K562 treated with DMSO at 1 percent for 4 hours (cell line): ENCODE results near the gene NAA80. TPM values are rescaled to one million over a fixed set of nuclear protein-coding genes. Genes with fewer than 3 reads are reported as not detected.

Source experiments
- total RNA-seq: library from RNA; unstranded; fragments of 300-600 nt; gene quantifications from 2 replicates; pipeline ENCODE4 v1.2.3, GENCODE V29; 2022; ENCODE audit not compliant: insufficient read depth

The NAA80 gene, protein sequence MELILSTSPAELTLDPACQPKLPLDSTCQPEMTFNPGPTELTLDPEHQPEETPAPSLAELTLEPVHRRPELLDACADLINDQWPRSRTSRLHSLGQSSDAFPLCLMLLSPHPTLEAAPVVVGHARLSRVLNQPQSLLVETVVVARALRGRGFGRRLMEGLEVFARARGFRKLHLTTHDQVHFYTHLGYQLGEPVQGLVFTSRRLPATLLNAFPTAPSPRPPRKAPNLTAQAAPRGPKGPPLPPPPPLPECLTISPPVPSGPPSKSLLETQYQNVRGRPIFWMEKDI
- total RNA-seq: 9.2 and 10.6 TPM in 2 replicates

DNA sequence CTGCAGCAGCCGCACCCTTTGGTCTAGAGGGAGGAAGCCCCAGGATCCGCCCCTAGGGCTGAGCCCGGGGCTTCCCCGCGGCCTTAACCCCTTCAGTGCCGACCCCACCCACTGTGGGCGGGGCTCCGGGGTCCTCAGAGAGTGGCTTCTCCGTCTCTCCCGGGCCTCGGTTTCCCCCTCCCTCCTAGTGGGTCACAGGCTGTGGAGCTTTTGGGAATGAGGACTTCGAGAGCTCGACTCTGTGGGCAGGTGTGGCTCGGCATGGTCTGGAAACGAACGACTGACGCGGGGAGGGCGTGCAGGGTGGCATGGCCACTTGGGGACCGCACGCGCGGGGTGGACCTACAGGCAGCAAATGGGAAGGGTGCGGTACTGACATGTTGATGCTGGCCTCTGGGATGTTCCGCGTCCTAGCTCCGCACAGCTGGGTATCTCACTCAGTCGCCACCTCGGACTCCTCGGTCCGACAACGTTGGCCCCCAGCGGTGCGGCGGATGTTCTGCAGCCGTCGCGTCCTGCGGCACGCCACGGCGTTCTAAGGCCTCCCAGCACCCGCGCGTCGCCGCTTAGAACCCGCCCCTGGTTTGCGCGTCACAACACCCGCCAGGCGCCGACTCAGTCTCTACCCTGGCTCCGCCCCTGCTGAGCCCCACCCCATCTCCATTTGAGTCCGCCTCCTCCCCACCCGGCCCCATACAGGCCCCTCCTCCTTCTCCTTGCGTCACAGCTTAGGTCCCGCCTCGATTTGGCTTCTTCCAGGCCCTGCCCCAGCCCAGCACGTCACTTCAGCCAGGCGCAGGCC, at the start of gene NAA80, which contains the start of gene HYAL3:
Gene NAA80, minus strand, starts transcription at position 570 of the 802 bp plus-strand sequence. CDS start 1,942 bp downstream, outside the sequence.
Gene HYAL3, minus strand, starts transcription at position 570 of the 802 bp plus-strand sequence. CDS start 3,803 bp downstream, outside the sequence.

DNA sequence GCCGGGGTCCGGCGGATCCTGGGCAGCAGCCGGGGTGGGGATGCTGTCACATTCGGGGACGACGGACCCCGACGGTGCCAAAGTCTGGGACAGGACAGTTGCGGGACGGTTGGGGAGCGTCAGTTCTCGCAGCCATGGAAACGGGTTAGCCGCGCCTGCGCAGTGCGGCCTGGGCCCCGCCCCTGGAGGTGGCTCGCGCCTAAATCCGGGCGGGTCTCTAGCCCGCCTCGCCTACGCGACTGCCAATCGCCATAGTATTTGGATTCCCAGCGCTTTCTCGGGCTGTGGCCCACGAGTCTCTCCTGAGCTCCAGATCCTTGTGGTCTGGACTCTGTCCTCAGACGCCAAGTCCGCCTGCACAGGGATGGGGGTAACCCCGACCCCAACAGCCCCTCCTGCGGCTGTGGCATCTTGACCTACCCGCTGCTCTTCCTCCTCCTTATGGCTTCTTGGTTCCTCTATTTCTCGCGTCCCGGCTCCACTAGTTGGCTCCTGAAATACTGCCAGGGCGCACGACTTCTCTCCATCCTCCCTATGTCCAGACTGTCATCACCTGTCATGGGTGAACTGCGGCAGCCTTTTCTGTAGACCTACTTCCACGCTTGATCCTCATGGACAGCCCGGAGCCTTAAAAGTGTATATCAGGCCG, 46.5 kb upstream of the NAA80 start, which contains the start of gene ZMYND10:
Gene ZMYND10, minus strand, starts transcription at position 147 of the 649 bp plus-strand sequence. CDS start 153 bp downstream, outside the sequence.

DNA sequence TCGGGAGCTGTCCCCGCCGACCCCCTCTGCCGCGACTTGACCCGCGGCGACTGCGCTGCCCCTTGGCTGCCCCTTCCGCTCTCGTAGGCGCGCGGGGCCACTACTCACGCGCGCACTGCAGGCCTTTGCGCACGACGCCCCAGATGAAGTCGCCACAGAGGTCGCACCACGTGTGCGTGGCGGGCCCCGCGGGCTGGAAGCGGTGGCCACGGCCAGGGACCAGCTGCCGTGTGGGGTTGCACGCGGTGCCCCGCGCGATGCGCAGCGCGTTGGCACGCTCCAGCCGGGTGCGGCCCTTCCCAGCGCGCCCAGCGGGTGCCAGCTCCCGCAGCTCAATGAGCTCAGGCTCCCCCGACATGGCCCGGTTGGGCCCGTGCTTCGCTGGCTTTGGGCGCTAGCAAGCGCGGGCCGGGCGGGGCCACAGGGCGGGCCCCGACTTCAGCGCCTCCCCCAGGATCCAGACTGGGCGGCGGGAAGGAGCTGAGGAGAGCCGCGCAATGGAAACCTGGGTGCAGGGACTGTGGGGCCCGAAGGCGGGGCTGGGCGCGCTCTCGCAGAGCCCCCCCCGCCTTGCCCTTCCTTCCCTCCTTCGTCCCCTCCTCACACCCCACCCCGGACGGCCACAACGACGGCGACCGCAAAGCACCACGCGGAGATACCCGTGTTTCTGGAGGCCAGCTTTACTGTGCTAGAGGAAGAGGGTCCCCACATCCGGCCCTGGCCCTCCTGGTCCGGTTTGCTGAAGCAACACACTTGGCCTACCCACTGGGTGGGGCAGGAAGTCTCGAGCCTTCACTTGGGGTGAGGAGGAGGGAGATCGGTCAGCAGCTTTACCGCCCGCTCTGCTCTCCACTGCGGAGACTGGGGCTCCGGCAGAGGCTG, 41.5 kb upstream of the NAA80 start, which contains the start of gene RASSF1:
Gene RASSF1, minus strand, starts transcription at position 389 of the 882 bp plus-strand sequence. Its CDS starts 31 bp downstream, at position 358.

DNA sequence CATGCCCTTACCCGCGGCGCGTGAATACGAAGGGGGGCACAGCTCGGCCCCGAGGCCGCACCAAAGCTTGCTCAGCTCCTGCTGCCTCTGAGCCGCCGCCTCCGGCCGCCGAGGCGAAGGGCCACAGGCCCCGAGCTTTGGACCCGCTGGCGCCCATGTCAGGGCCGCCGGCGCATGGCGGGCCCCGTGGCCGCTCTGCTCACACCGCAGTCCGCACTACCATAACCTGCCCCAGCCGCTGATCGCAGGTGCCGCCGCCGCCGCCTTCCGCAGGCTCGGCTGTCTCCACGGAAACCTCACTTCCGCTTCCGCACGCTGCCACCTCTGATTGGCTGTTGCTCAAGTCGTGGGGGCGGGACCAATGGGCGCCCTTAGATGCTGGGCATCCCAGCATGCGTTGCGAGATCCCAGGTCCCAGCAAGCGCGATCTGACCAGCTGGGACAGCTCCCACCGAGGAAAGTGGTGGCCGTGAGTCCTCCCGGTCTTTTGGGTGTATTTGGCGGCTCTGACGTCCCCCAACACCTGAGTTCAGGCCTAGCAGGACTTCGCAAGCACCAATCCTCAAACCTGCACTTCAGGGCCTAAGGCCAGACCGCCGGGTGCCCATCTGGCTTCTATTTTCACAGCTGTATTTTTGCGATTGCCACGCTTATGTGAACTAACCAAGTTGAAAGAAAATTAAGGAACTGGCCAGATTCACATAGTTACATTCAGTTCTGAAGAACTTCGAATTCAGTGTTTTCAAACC, 28.9 kb upstream of the NAA80 start, which contains the start of gene TUSC2:
Gene TUSC2, minus strand, starts transcription at position 281 of the 749 bp plus-strand sequence. Its CDS starts 124 bp downstream, at position 157.

GRCh38 chr3:50322386-50323091, 23.3 kb upstream of the NAA80 start, which contains the start of gene HYAL2:
Gene HYAL2, minus strand, starts transcription at chr3:50322745. Its CDS starts 2,256 bp downstream, at chr3:50320489.

DNA sequence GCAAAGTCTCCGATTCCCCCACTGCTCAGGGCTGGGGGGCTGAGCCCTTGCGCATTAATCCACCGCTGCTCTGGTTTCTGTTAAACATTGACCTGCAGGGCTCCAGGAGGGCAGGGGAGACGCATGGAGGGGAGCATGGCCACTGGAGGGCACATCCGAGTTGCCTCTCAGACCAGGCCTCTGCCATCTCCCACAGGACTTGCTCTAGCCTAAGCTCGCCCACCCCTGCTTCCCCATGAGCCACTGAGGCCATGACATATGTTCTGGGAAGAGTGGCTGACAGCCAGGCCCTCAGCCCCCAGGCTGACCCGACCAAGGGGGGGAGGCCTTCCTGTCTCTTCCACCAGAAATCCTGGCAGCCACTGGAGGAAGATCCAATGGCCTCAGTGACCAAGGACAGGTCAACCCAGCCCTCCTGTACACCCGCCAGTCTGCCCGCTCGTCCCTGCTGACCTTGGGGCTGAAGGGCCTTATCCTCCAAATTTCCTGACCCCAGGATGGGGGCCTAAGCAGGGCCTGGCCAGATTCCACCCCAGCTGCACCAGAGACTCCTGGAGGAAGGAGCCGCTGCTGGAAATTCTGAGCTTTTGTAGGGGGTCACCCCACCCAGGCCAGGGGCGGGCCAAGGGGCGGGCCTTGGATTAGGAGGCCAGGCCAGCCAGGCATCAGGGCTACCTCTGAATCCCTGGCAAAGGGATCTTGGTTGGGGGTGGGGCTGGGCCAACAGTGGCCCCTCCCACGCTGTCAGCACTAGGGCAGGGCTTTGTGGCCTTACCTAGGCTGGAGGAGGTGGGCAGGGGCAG, 4.0 kb upstream of the NAA80 start, which contains the start of gene HYAL1:
Gene HYAL1, minus strand, starts transcription at position 562 of the 803 bp plus-strand sequence. CDS start 618 bp downstream, outside the sequence.

GRCh38 chr3:50292159-50293078, 6.8 kb downstream of the NAA80 start, which contains the start of gene IFRD2:
Gene IFRD2, minus strand, starts transcription at chr3:50292429. Its CDS starts 155 bp downstream, at chr3:50292274.

GRCh38 chr3:50278880-50279224, 20.4 kb downstream of the NAA80 start, which contains the start of gene LSMEM2:
Gene LSMEM2, plus strand, starts transcription at chr3:50279087. Its CDS starts 27 bp downstream, at chr3:50279114.

DNA sequence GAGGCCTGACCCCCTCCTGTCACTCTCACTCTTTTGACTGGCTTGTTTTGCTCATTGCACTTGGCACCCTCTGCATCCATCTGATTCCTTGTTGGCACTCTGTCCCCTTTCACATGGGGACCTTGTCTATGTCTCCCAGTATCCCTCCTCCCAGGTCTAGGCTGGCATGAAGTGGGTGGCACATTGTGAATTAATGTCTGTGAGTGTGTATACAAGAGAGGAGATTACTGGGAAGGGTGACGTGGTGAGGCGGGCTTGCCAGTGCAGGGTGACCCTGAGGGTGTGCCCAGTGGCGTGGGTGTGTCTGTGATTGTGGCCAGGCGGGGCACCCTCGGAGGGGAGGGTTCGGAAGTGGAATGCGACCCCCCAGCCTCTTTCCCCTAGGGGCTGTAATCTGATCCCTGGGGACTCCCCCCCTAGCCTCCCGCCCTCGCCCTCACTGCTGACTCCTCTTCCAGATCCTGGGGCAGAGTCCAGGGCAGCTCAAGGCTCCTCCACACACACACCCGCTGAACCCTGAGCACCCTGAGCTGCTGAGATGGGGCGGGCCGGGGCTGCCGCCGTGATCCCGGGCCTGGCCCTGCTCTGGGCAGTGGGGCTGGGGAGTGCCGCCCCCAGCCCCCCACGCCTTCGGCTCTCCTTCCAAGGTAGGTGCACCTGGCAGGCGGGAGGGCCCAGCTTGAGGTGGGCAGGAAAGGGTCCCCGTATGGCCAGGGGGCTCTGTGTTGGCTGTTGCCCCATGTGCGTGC, 30.3 kb downstream of the NAA80 start, which contains the start of gene SEMA3B:
Gene SEMA3B, plus strand, starts transcription at position 445 of the 749 bp plus-strand sequence. Its CDS starts 94 bp downstream, at position 539.

Other genes starting within 250 kb of the NAA80 start
- 38.5 and 47.1 TPM in 2 replicates for gene RBM5, start 210.5 kb downstream of the NAA80 start, total RNA-seq
- 2.4 and 3.7 TPM in 2 replicates for gene SEMA3F, start 144.1 kb downstream of the NAA80 start, total RNA-seq
- gene GNAT1, start 107.8 kb downstream of the NAA80 start, total RNA-seq: not detected in 2 replicates
- gene SLC38A3, start 94.1 kb downstream of the NAA80 start, total RNA-seq: not detected in 2 replicates
- gene GNAI2, start 63.2 kb downstream of the NAA80 start, total RNA-seq: 85.7 and 91.4 TPM in 2 replicates
- gene SEMA3B, start 30.3 kb downstream of the NAA80 start, total RNA-seq: 2.9 and 3.8 TPM in 2 replicates
- gene LSMEM2, start 20.3 kb downstream of the NAA80 start, total RNA-seq: 0.47 TPM in 1 of 2 replicates, not detected in the other
- 36.1 and 41.2 TPM in 2 replicates for gene IFRD2, start 7.0 kb downstream of the NAA80 start, total RNA-seq
- 11.0 and 12.0 TPM in 2 replicates for gene HYAL3, start within 50 bp of the NAA80 start, total RNA-seq
- gene HYAL1, start 4.2 kb upstream of the NAA80 start, total RNA-seq: 3.6 and 4.9 TPM in 2 replicates
- 7.4 and 12.3 TPM in 2 replicates for gene HYAL2, start 23.3 kb upstream of the NAA80 start, total RNA-seq
- gene TUSC2, start 28.8 kb upstream of the NAA80 start, total RNA-seq: 29.7 and 46.9 TPM in 2 replicates
- 75.6 and 80.3 TPM in 2 replicates for gene RASSF1, start 41.4 kb upstream of the NAA80 start, total RNA-seq
- 1.7 and 2.7 TPM in 2 replicates for gene ZMYND10, start 46.3 kb upstream of the NAA80 start, total RNA-seq
- 28.9 and 35.2 TPM in 2 replicates for gene NPRL2, start 51.4 kb upstream of the NAA80 start, total RNA-seq
- gene CYB561D2, start 51.5 kb upstream of the NAA80 start, total RNA-seq: 9.7 and 11.7 TPM in 2 replicates
- 26.6 and 33.3 TPM in 2 replicates for gene TMEM115, start 60.1 kb upstream of the NAA80 start, total RNA-seq
- 0.35 TPM in 1 of 2 replicates, not detected in the other for gene CACNA2D2, start 204.2 kb upstream of the NAA80 start, total RNA-seq